GM18526 (cell line): ENCODE results near the gene LRRTM4.

Source experiments
- POLR2A ChIP-seq: IDR thresholded peaks from 3 replicates; pipeline ENCODE4 v1.6.1; 2011; ENCODE audit not compliant: insufficient read length; ENCODE audit errors: extremely low read depth

The LRRTM4 gene

GRCh38 chr2:76749858-76750257 lies 772.3 kb downstream of the LRRTM4 start:
- no peak for TF ChIP-seq POLR2A

GRCh38 chr2:76748581-76749296 lies 773.4 kb downstream of the LRRTM4 start:
- no peak for TF ChIP-seq POLR2A

- TF ChIP-seq POLR2A, result no peak
Measured at GRCh38 chr2:76745605-76746004, 776.6 kb downstream of the LRRTM4 start.

GRCh38 chr2:76737607-76738006 lies 784.6 kb downstream of the LRRTM4 start:
- no peak for TF ChIP-seq POLR2A

GRCh38 chr2:76733736-76734135 lies 788.4 kb downstream of the LRRTM4 start:
- no peak for TF ChIP-seq POLR2A

GRCh38 chr2:76731157-76731556 lies 791.0 kb downstream of the LRRTM4 start:
- TF ChIP-seq POLR2A, result no peak

GRCh38 chr2:76730021-76730420 lies 792.2 kb downstream of the LRRTM4 start:
- no peak for TF ChIP-seq POLR2A

- TF ChIP-seq POLR2A, result no peak
Measured at GRCh38 chr2:76721226-76721625, 801.0 kb downstream of the LRRTM4 start.

GRCh38 chr2:76713312-76713711 lies 808.9 kb downstream of the LRRTM4 start:
- no peak for TF ChIP-seq POLR2A

- no peak for TF ChIP-seq POLR2A
Measured at GRCh38 chr2:76711490-76711889, 810.7 kb downstream of the LRRTM4 start.

GRCh38 chr2:76700894-76701293 lies 821.3 kb downstream of the LRRTM4 start:
- TF ChIP-seq POLR2A, result no peak
